Activated CD4-positive, alpha-beta T cell treated with anti-CD3 and anti-CD28 coated beads, Interleukin-10, Interleukin-2, amounts not matched to agents 100 ng/mL and 50 ng/mL, durations not matched to agents 16 hours and 8 hours (primary cell): Measurements from ENCODE around the gene ANKRD22.

ENCODE experiments used
- DNase-seq: peaks from one replicate; pipeline ENCODE4 v3.0.0-alpha.2; 2020

ANKRD22 gene

DNA sequence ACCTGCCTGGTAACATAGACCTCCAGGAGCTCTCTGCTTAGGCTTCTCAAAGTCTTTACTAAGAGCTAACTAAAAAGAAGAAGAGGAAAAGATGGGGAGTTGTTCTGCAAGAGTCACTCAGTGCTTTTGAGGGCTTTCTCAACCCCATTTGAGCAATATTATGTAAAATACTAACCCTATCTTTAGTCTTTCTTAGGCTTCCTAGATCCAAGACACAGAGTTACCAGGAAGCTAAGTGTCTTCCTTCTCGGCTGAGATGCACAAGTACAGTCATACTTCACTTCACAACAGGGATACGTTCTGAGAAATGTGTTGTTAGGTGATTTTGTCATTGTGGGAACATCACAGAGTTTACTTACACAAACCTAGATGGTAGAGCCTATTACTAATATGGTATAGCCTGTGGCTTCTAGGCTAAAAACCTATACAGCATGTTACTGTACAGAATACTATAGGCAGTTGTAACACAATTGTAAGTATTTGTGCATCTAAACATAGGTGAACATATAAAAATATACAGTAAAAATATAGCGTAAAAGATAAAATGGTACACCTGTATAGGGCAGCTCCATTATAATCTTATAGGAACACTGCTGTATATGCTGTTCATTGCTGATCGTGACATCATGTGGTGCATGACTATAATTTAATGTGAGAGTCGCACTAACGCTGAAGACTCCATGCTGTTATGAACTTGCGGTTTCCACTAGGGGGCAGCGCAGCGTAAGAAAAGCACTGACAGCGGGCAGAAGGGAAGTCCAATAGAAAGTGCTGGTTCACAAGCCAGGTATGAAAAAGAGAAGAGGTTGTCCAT, 16.3 kb downstream of the ANKRD22 start:
- peak; percentile 92 for DNase-seq

DNA sequence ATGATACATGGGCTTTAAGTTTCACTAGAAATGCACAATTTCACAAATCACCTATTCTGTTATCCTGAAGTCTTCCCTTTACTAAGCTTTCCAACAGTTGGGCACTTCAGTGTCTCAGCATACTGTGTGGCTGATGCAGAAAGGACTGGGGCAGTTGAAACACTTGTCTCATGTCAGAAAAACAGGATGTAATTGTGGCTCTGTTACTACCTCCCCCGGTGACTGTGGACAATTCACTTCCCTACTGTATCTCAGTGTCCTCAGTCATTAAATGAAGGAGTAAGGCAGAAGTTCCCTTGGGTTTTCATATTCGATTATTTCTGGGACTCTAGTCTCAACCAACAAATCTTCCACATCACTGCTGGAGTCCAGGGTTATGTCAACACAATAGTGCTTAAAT, 17.9 kb downstream of the ANKRD22 start:
- peak; percentile 43 for DNase-seq

DNA sequence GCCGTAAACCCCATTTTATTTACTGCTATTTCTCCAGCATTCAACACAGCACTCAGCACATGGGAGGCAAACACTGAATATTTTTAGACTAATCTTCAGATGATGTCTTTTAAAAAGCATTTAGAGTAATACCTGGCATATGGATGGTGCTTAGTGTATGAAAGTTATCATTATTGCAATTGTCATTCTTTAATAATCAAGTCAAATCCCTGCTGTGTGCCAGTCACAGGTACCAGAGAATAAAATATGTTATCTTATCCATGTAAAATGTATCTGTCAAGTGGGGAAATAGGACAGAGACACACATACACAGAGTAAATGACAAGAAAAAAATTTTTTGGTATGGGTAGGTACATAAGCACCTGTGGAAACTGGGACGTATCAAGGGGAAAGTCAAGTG, 18.5 kb downstream of the ANKRD22 start:
- DNase-seq, result no peak

DNA sequence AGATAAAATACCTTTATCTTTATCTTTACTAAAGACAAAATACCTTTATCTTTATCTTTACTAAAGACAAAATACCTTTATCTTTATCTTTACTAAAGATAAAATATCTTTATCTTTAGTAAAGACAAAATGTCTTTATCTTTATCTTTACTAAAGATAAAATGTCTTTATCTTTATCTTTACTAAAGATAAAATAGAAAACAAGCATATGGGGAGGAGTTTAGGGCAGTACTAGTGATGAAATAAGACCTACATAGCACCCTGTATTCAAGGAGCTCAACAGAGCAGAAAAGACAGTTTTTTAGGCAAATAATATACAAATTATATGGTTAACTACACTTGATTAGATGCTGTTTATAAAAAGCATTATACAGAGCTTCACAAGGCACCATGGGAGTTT, 19.3 kb downstream of the ANKRD22 start:
- no peak for DNase-seq

DNA sequence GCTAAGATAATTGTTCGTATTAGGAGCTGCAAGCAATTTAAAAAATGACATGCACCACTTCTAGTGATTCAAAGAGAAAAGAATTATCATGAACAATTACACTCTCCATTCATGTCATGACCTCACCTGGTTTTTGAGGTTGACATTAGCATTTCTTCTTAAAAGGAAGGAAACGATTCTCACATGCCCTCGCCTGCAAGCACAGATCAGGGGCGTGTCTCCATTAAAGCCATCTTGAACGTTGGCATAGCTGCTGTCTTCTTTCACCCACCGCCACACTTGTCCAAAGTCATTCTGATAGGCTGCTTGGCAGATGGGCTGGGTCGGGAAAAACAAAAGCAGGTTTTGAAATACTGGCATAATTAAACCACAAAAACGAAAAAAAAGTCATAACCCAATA, 19.9 kb downstream of the ANKRD22 start:
- DNase-seq, result peak; percentile 83

DNA sequence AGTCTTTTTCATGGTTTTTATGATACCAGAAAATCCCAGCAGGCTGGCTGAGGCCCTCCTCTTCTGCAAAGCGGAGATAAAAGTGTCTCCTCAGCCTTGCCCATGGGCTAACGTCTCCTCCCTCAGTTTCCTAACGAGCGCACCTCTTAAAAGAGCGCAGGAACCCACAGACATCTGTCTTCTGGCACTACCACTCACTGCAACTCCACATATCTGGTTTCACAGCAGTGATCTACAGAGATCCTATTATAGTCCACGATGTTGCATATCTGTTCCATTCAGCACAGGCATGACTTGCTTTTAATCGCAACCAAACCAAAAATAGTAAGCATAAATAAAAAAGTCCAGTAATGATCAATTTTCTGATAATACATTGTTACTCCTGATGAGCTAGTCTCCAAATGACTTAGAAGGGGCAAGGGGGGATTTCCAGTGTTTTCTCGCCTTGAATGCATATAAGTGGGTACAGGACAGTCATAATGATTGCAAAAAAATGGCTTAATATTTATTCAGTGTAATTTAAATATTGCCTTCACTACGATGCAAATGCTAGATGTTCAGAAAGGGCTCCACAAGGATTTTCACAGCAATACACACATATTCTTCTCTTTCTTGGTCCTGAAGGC, 20.9 kb downstream of the ANKRD22 start:
- peak; percentile 70 for DNase-seq

DNA sequence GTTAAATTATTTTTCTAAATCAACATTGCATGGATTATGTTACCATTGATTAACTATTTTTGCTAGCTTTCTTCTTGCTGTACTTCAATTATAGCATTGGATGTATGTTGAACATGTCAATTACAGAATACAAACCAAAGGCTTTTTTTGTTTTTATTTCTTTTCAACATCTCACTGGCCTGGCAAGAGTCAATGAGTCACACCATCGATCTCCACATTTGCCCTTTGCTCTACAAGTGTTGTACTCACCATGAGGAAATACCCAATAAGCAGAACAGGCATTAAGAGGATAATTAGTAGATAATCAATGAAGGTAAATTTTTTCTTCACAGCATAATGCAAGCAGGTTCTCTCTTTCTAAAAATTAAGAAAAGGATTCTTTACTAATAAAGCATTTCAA, 23.3 kb downstream of the ANKRD22 start:
- DNase-seq, result no peak

DNA sequence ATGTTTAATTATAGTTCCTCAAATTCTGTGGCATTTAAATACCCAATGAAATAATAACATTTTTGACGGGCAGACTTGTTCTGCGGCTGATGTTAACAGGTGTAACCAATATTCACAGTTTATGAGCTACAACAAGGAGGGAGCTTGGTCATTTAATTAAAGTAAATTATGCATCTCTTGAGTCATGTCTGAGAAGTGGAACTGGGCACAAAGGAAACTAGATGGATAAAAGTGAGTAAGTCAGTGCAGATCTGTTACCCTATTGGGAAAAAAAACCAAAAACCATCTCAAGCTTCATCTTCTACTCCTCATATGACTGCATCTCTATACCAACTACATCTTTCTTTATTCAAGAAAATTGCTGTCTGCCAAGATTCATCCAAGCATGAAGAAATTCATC, 24.0 kb downstream of the ANKRD22 start:
- DNase-seq, result peak; percentile 38

DNA sequence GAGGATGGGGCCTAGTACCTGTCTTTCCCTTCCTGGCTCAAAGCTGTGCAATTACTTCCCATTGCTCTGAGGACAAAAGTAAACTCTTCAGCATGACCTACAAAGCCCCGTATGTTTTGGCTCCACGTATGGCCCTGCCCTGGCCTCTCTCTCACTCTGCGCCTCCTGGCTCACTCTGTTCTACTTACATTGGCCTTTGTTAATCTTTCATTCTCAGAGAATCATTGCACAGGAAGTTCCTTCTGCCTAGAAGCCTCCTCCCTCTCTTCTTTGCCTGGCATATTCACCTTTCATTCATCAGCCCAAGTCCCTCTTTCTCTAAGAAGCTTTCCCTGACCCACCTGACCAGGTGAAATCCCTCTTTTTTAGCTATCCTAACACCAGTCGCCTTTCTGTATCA, 25.3 kb downstream of the ANKRD22 start:
- DNase-seq, result no peak

DNA sequence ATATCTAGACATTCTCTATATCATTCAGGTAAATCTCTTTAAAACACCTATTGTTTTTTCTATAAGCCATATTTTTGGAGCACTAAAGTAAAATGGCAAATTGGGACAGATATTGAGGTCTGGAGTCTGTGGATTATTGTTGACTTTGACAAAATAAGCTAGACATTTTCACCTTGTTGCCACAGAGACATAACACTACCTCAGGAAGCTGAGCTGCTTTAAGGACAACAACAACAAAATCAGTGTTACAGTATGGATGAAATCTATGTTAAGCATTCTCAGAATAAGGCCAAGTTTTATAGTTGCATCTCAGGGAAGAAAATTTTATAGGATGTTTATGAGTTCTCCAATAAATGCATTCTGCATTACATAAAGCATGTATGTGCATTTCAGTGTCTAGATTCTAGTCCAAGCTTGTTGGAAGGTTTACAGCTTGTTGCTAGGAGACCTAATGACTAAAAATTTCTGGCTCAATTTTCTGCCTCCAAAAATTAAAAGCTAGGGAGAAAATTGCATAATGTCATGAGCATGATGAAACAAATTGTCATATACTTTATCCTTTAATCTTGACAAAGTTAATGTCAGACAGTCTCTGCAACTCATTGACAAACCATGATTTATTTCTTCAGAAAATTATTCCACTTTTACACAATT, 30.8 kb downstream of the ANKRD22 start:
- no peak for DNase-seq

DNA sequence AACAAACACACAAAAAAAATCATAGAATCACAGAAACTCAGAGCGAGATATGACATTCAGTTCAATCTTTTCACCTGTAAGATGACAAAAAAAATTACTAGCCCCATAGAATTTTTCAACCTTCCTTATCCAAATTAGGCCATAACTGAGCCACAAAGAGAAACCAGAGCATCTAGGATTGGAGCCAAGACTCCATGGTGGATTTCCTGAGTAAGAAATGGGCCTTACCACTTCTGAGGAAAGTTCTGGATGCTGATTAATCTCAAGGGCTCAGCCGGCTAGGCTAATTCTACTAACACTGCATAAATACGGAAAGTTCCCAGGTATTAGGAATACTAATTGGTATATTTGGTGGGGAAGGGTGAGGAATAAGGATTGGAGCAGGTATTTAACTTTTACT, 32.4 kb downstream of the ANKRD22 start:
- DNase-seq, result no peak

DNA sequence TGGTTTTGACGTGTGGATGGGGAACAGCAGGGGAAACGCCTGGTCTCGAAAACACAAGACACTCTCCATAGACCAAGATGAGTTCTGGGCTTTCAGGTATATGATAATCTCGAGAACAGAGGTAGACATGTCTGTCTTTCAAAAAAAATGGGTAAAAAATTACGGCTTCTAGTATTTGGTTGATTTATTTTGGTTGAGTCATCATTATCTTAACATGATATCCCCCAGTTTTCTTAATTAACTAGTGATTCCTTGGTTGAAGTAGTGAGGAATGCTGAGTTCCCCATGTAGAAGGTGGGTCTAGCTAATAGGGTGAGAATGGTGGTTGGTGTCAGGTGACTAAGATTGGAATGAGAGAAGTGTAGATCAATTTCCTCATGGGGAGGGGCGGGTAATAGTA, 38.4 kb downstream of the ANKRD22 start:
- no peak for DNase-seq

DNA sequence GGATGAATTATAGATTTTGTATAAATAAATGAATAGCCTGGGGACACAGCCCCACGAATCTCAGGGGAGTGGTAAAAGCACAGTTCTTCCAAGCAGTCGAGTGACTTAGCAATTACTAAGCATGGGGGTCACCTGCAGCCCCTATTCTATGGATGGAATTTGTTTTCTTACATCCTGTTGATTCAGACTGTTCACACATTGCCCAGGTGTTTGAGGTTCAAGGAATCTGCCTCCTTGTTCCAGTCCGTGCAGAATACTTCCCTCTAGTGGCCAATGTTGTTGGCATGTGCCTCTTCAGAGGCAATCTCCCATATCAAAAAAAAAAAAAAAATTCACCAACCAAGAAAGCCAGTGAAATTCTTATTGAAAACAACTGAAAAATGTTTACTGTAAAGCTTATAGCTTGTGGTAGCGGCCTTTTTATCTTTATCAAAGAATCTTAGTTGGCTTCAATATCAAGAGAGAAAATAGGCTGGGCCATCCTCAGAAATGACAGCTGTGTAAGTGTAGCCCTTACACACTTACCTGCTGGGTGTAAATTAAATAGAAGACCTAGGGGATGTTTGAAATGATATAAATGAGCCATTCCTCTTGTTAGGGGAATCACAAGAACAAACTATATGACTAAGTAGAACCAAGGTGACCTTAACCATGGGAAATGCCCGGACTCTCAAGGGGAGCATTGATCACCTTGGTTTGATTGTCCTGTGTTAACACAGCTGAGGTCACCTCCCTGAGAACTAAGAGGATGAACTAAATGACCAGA, 41.3 kb downstream of the ANKRD22 start:
- DNase-seq, result peak; percentile 71

DNA sequence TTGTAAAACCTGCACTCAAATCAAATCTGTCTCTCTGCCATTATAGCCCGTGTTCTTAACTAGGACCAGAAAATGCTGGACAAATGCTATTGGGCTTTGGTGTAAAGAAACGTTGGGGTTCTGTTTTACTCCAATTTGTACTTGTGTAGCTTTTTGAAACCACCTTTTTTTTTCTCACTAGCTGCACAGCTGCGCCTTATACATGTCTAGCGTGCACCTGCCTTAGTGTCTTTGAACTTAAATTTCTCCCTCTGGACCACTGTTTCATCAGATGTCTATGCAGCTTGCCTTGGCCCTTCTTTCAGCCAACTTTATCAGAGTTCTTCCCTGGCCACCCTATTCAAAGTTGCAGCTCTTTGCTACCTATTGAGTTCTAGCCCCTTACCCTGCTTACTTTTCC, 42.0 kb downstream of the ANKRD22 start:
- DNase-seq, result no peak

DNA sequence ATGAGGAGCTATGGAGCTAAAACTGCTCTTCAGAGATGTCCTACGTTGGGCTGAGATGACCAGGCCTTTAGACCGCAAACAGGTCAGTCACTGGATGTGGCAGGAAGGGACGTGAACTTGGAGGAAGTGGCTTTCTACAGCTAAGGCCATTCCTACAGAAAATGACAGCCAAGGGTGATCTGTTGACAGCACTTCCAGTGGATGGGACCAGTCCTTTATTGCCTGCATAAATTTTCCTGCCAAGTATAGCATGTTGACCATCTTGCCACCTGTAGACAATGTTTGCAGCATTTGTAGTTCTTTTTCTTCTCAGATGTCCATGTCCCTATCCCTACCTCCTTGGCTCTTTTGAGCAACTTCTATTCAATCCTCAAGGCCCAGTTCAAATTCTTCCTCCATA, 45.7 kb downstream of the ANKRD22 start:
- no peak for DNase-seq

DNA sequence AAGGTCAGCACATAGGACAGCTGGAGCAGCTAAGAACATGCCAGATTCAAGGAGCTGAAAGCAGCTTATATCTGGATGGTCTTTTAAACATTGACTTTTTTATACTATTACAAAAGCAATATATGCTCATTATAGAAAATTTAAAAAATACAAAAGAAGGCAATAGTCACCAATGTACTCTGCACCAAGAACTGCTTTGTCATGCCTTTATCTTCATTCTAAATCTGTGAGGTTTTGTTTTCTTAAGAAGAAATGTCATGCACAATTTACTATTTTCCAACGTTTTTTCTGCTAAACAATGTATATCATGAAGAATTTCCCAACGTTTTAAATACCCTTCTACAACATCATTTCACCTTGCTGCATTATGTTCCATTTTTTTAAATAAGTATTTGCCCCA, 46.3 kb downstream of the ANKRD22 start:
- no peak for DNase-seq

DNA sequence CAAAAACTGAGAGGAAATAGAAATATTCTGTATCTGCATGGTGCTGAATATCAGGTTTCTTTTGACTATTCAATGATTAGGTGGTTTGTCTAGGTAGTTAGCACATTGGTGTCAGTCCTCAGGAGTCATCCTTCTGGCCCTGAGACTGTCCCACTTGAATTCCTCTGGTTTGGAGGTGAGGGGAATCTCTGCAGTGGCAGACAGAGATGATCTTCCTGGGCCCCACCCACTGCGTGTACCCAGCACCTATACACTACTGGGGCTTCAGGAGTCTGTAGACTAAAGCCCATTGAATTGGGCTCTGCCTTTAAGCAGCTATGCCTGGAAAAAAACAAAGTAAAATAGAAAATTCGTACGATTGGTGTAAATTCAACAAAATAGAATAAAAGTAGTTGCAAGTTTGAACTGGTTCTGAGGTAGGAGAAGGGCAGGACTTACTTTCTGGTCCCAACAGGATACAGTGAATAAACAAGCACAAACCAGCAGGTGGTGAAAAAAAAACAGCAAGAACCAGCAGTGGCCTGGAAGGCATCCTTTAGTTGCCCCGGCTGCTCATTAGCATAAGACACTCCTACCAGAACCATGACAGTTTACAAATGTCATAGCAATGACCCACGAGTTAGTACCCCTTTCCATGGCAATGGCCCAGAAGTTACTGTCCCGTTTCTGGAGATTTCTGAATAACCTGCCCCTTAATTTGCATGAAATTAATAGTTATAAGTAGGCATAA, 47.4 kb downstream of the ANKRD22 start:
- no peak for DNase-seq

DNA sequence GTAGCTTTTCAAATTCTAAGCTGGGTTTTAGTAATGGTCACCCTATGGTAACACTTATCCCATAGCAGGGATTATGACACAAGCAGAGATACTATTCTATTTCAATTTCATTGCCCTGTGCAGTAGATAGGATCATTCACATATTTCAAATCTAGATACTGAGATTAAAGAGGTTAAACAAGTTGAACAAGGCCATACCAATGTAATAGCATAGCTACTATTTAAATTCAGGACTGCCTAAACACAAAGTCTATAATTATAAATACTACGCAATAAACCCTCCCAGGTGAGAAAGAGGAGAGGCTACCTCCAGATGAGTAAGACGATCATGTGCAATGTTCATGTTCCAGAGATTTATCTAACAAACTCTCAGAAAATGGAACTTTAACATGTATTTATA, 48.0 kb downstream of the ANKRD22 start:
- no peak for DNase-seq

DNA sequence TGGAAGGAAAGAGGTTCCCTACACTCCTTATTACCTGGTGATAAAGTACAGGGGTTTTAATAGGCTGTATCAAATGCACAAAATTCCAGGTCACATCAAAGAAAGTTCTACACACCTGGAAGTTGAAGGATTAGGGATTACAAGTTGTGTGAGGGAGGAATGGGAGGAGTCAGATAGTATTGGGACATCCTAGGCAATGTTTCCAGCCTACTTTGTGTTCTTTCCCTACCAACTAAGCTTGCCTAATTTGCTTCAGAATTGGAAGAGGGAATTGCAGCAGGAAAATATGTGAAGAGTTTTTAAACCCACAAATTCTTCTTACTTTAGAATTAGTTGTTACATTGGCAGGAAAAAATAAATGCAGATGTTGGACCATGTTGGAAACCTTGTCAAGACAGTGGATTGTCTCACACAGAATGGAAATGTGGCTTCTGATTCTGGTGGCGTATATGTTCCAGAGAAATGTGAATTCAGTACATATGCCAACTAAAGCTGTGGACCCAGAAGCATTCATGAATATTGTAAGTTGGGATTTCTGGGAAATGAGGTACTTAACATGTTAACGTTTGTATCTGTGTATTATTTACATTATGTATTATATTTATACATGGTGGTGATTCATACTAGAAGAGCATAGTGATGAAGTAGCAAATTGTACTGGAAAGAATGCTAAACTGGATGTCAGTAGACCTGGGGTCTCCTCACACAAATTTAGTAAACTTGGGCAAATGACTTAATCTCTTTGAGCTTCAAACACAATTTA, 48.9 kb downstream of the ANKRD22 start, which contains the start of gene LIPM:
Gene LIPM (plus strand): TSS at position 208 of the 763 bp plus-strand sequence. CDS start 167 bp downstream, at position 375.
- DNase-seq, result no peak

DNA sequence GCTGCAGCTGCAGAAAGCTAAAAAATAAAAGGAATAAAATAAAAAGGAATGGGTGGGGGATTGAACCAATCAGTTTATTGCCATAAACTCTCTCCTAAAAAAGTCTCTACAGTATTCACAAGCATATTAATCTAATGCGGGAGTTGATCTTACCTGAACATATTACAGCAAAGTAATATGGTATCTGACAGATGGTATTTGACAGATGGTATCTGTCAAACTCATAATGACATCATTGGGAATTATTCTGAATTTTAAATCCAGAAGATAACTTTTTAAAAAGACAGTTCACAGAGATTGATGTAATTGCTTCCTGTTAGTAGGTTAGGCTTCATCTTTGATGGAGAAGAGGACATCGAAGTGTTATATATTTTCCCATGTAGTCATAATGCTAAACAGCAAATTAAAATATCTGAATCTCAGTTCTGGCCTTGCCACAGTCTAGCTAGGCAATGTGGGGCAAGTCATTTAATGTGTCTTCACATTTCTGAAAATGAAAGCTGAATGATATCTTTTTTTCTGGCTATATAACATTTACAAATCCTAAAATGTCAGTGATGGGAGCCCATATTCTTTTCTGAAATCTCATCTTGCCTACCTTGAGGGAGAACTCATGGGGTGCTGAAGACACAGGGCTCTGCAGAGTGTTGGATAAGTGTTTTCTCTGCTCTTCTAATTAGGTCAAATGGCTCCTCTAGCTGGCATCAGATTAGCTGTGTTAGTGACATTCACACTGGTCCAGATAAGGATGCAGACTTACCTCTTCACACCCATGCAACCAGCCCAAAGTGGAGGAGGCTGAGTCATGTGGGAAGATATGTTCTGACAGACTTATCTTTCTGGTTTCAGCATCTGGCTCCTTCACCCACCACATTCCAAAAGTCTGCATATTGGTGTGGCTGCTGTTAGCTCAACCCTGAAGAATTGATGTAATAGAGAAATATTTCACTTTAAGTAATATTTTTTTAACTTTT, 51.2 kb downstream of the ANKRD22 start:
- peak; percentile 66 for DNase-seq

DNA sequence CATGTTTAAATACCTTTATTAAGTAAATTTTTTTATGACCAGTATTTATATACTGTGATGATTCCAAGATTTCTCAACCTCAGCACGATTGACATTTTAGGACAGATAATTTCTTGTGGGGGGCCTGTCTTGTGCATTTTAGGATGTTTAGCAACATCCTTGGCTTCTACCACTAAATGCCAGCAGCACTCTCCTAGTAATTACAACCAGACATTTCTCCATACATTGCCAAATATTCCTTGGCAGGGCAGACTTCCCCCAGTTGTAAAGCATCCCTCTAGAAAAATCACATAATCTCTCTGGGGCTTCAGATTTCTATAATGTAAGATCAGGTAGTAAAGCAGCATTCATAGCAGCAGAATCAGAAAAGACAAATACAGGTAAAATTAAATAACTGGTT, 56.9 kb downstream of the ANKRD22 start:
- no peak for DNase-seq
